Measurements from ENCODE around the gene FOS. TPM values are rescaled to one million over a fixed set of nuclear protein-coding genes. Genes with fewer than 3 reads are reported as not detected.

The FOS gene
- total and polyA plus RNA-seq, 7 donors: 108 to 1,048 (median 374) TPM

- intact Hi-C loops (cut with DNase I): no loop called here
- WGBS, 2 donors: 62 to 64% methylated on average over 6 of the region's 6 CpGs
- no peak overlapping the region for H3K4me3 ChIP-seq
Observed at GRCh38 chr14:75323571-75323970, 44.9 kb downstream of the FOS start.

GRCh38 chr14:75328558-75329155 lies 50.0 kb downstream of the FOS start:
- Histone ChIP-seq H3K4me3 (no peak overlapping the region), H3K9me3 (no peaks in the 10 kb centered on the region), H3K36me3 (no peaks in the 10 kb centered on the region), H3K27ac (no peak overlapping the region), H3K27me3 (no peaks in the 10 kb centered on the region), H3K4me1 (no peaks in the 10 kb centered on the region)
- peak; percentile 20 for DNase-seq
- intact Hi-C loops (cut with DNase I): no loop called here
- WGBS, 2 donors: 56 to 64% methylated on average over 5 of the region's 5 CpGs
- TF ChIP-seq POLR2A (IDR thresholded peaks at IDR 0.05) (no peak), EP300 (IDR thresholded peaks at IDR 0.05) (no peak), CTCF (IDR thresholded peaks at IDR 0.05) (no peak), POLR2AphosphoS5 (IDR thresholded peaks at IDR 0.05) (no peak)

More at GRCh38 chr14:75323571-75323970, 44.9 kb downstream of the FOS start:
- TF ChIP-seq POLR2AphosphoS5 (IDR thresholded peaks at IDR 0.05) (no peak), POLR2A (IDR thresholded peaks at IDR 0.05) (no peak), EP300 (IDR thresholded peaks at IDR 0.05) (no peak), CTCF (IDR thresholded peaks at IDR 0.05) (no peak)
- no peaks in the 10 kb centered on the region for H3K4me1 ChIP-seq
- DNase-seq: no peak
- H3K27me3 ChIP-seq: no peaks in the 10 kb centered on the region
- H3K36me3 ChIP-seq: no peaks in the 10 kb centered on the region
- no peaks in the 10 kb centered on the region for H3K9me3 ChIP-seq
- no peak overlapping the region for H3K27ac ChIP-seq

DNA sequence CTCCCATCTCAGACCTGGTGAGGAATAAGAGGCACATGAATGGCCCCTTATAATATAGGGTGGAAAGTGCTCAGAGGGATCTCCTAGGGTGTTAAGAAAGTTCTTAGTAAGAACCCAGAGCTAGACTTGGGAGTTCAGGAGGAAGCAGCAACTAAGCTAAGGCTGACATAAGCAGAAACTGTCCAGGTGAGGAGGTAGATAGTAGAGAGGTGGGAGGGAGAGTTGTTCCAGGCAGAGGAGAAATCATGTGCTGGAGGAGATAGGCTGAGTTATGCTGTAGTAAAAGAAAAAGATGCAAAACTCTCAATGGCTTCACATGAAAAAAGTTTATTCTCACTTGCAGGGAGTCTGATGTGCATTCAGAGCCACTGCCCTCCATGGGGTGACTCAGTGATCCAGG lies 50.7 kb downstream of the FOS start:
- H3K4me3 ChIP-seq: no peak overlapping the region
- peak; percentile 13 for DNase-seq
- intact Hi-C loops (cut with DNase I): no loop called here
- TF ChIP-seq EP300 (IDR thresholded peaks at IDR 0.05): no peak
- no peak for TF ChIP-seq POLR2A (IDR thresholded peaks at IDR 0.05)
- TF ChIP-seq POLR2AphosphoS5 (IDR thresholded peaks at IDR 0.05): no peak
- TF ChIP-seq CTCF (IDR thresholded peaks at IDR 0.05): no peak
- peaks cover 0 to 6% (median 2%) of the 10 kb centered on the region in 4 donors for H3K4me1 ChIP-seq
- H3K9me3 ChIP-seq: no peaks in the 10 kb centered on the region
- H3K27me3 ChIP-seq: no peaks in the 10 kb centered on the region
- no peaks in the 10 kb centered on the region for H3K36me3 ChIP-seq
- no peak overlapping the region for H3K27ac ChIP-seq

DNA sequence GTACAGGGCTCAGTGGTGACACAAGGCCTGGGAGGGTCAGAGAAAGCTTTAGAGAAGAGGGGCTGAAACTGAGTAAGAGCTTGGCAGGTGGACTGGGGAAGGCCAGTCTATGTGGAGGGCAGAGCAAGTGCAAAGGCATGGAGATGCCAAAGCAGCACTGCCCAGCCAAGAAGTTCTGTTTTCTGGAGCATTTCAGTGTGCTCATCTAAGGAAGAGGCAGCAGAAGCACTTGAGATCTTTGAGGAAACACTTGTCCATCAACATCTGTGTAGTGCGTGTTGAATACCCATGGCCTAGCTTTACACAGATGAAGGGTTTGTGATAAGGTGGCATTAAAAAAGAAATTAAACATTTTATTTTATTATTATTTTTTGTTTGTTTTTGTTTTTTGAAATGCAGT lies 52.8 kb downstream of the FOS start:
- Histone ChIP-seq H3K27ac (no peak overlapping the region), H3K4me1 (peaks cover 0 to 16% (median 6%) of the 10 kb centered on the region in 4 donors), H3K4me3 (no peak overlapping the region), H3K9me3 (no peaks in the 10 kb centered on the region), H3K36me3 (no peaks in the 10 kb centered on the region), H3K27me3 (no peaks in the 10 kb centered on the region)
- no peak for DNase-seq
- WGBS, 2 donors: 89 to 95% methylated on average over 1 of the region's 1 CpG
- intact Hi-C loops (cut with DNase I): no loop called here
- TF ChIP-seq EP300 (IDR thresholded peaks at IDR 0.05): no peak
- TF ChIP-seq CTCF (IDR thresholded peaks at IDR 0.05): no peak
- no peak for TF ChIP-seq POLR2A (IDR thresholded peaks at IDR 0.05)
- TF ChIP-seq POLR2AphosphoS5 (IDR thresholded peaks at IDR 0.05): no peak

Small RNA genes within 50 kb of the gene (small RNA-seq; reads per million reads assigned to genes)
- 0 reads per million in 3 donors for gene RF00004

Other genes starting within 250 kb of the FOS start
- gene MLH3, start 227.4 kb upstream of the FOS start, total RNA-seq: 10 to 100 TPM; 30.0 to 42.9 (median 34.7) TPM
- gene MLH3, start 227.4 kb upstream of the FOS start, polyA plus RNA-seq: 10 to 100 TPM in 1 of 3 donors, 1 to 10 TPM in 2; 3.6 to 12.5 (median 5.1) TPM
- gene ACYP1, start 214.8 kb upstream of the FOS start, total RNA-seq: 10 to 100 TPM in 3 of 4 donors, 1 to 10 TPM in 1; 4.2 to 23.5 (median 19.2) TPM
- 10 to 100 TPM; 18.6 to 36.3 (median 23.3) TPM for gene ACYP1, start 214.8 kb upstream of the FOS start, polyA plus RNA-seq
- 1 to 10 TPM; 3.6 to 4.6 (median 4.0) TPM for gene ZC2HC1C, start 209.2 kb upstream of the FOS start, total RNA-seq
- 1 to 10 TPM; 1.2 to 4.6 (median 4.6) TPM for gene ZC2HC1C, start 209.2 kb upstream of the FOS start, polyA plus RNA-seq
- gene NEK9, start 151.8 kb upstream of the FOS start, total RNA-seq: 10 to 100 TPM; 54.4 to 66.7 (median 59.9) TPM
- 10 to 100 TPM in 2 of 3 donors, 1 to 10 TPM in 1; 9.0 to 38.8 (median 11.4) TPM for gene NEK9, start 151.8 kb upstream of the FOS start, polyA plus RNA-seq
- 100 to 1,000 TPM; 107 to 175 (median 165) TPM for gene TMED10, start 102.2 kb upstream of the FOS start, total RNA-seq
- gene TMED10, start 102.2 kb upstream of the FOS start, polyA plus RNA-seq: 100 to 1,000 TPM in 1 of 3 donors, 10 to 100 TPM in 2; 38.4 to 236 (median 51.1) TPM
- 10 to 100 TPM; 54.9 to 90.0 (median 58.0) TPM for gene JDP2, start 149.2 kb downstream of the FOS start, total RNA-seq
- gene JDP2, start 149.2 kb downstream of the FOS start, polyA plus RNA-seq: 10 to 100 TPM; 24.5 to 46.8 (median 32.8) TPM
- 1 to 10 TPM in 3 of 4 donors, not detected in 1; 1.6 to 5.0 (median 2.3) TPM for gene BATF, start 243.6 kb downstream of the FOS start, total RNA-seq
- 10 to 100 TPM in 1 of 3 donors, 1 to 10 TPM in 2; 5.3 to 17.1 (median 6.0) TPM for gene BATF, start 243.6 kb downstream of the FOS start, polyA plus RNA-seq

Data from sigmoid colon (tissue), 7 donors.